Activated T-helper 2 cell treated with anti-CD3 and anti-CD28 coated beads, Interferon-gamma antibody, Interleukin-2, Interleukin-4, amounts not matched to agents 10 μg/mL and 5 μg/mL and 100 μg/mL, durations not matched to agents 14 hours and 24 hours and 36 hours (primary cell): ENCODE measurements around the gene UBR2. TPM values are rescaled to one million over a fixed set of nuclear protein-coding genes. Genes with fewer than 3 reads are reported as not detected.
A peak's percentile ranks its signal among the peaks of the same experiment; 100 is the strongest.
"Not testable (repeated sequence)": the region's sequence is repeated elsewhere in the genome, so short reads cannot be mapped to it uniquely, and the experiment has no call there.

Experiments used
- DNase-seq: peaks from one replicate; pipeline ENCODE4 v3.0.0; 2021; ENCODE audit warnings: low spot score
- H3K27ac Mint-ChIP-seq: one replicate; pipeline ENCODE4 v1.8.0; 2021; ENCODE audit warnings: mixed read lengths
- H3K27me3 Mint-ChIP-seq: one replicate; pipeline ENCODE4 v1.8.0; 2021; ENCODE audit warnings: low read depth, mixed read lengths
- H3K36me3 Mint-ChIP-seq: one replicate; pipeline ENCODE4 v1.8.0; 2021; ENCODE audit warnings: low read depth, mixed read lengths
- H3K4me1 Mint-ChIP-seq: one replicate; pipeline ENCODE4 v1.8.0; 2021; ENCODE audit warnings: low read depth, mixed read lengths
- H3K4me3 Mint-ChIP-seq: one replicate; pipeline ENCODE4 v1.8.0; 2021; ENCODE audit warnings: low read depth, mild to moderate bottlenecking, moderate library complexity, mixed read lengths
- H3K9me3 Mint-ChIP-seq: one replicate; pipeline ENCODE4 v1.8.0; 2021; ENCODE audit warnings: mixed read lengths
- intact Hi-C: fragments of 100-400 bp; cut with micrococcal nuclease; formaldehyde crosslinking; loops from one replicate; pipeline ENCODE4 v1.15.1; 2023
- total RNA-seq: library from RNA; stranded (reverse); gene quantifications from 2 replicates; pipeline ENCODE4 v1.2.3, GENCODE V29; 2022

The UBR2 gene
- total RNA-seq, 1 donor from 2014 or later, result 28.6 TPM

- intact Hi-C loops, result no loop called here
- Mint-ChIP-seq H3K36me3 (peaks cover 57% of the 10 kb centered on the region), H3K4me1 (peaks cover 9% of the 10 kb centered on the region), H3K27me3 (no peaks in the 10 kb centered on the region), H3K4me3 (no peak overlapping the region), H3K27ac (no peak overlapping the region), H3K9me3 (peaks cover 8% of the 10 kb centered on the region)
- no peak for DNase-seq
Observed at GRCh38 chr6:42599558-42599957, 35.7 kb downstream of the UBR2 start.

GRCh38 chr6:42604150-42604549 is 40.3 kb downstream of the UBR2 start:
- intact Hi-C loops, result no loop called here
- Mint-ChIP-seq H3K4me1 (peaks cover 10% of the 10 kb centered on the region), H3K4me3 (no peak overlapping the region), H3K27me3 (no peaks in the 10 kb centered on the region), H3K36me3 (peaks cover 47% of the 10 kb centered on the region), H3K9me3 (no peaks in the 10 kb centered on the region), H3K27ac (no peak overlapping the region)
- no peak for DNase-seq

- peaks cover 47% of the 10 kb centered on the region for H3K36me3 Mint-ChIP-seq
- H3K4me3 Mint-ChIP-seq, H3K27me3 Mint-ChIP-seq, H3K9me3 Mint-ChIP-seq, DNase-seq, intact Hi-C loops, H3K27ac Mint-ChIP-seq: not testable (repeated sequence)
- H3K4me1 Mint-ChIP-seq, result peaks cover 12% of the 10 kb centered on the region
Observed at GRCh38 chr6:42604699-42605098, 40.9 kb downstream of the UBR2 start.

- intact Hi-C loops, result loop anchor here (10.0 kb wide), 1 partner anchor 46 kb away; the partner anchor contains the start of gene UBR2
- Mint-ChIP-seq H3K27ac (peak overlapping the region; percentile 18), H3K9me3 (no peaks in the 10 kb centered on the region), H3K36me3 (peaks cover 40% of the 10 kb centered on the region), H3K4me1 (peaks cover 14% of the 10 kb centered on the region), H3K4me3 (no peak overlapping the region), H3K27me3 (no peaks in the 10 kb centered on the region)
- DNase-seq, result no peak
Observed at GRCh38 chr6:42610416-42610815, 46.6 kb downstream of the UBR2 start.

GRCh38 chr6:42615518-42615917 is 51.7 kb downstream of the UBR2 start:
- intact Hi-C loops, result loop anchor here (10.0 kb wide), 1 partner anchor 51 kb away; the partner anchor contains the start of gene UBR2
- peaks cover 21% of the 10 kb centered on the region for H3K4me1 Mint-ChIP-seq
- no peak overlapping the region for H3K4me3 Mint-ChIP-seq
- no peaks in the 10 kb centered on the region for H3K27me3 Mint-ChIP-seq
- peaks cover 53% of the 10 kb centered on the region for H3K36me3 Mint-ChIP-seq
- no peak for DNase-seq
- H3K9me3 Mint-ChIP-seq, result no peaks in the 10 kb centered on the region
- H3K27ac Mint-ChIP-seq, result no peak overlapping the region

GRCh38 chr6:42616716-42617115 is 52.9 kb downstream of the UBR2 start:
- Mint-ChIP-seq H3K27me3 (no peaks in the 10 kb centered on the region), H3K9me3 (no peaks in the 10 kb centered on the region), H3K27ac (peak overlapping the region; percentile 68), H3K4me3 (no peak overlapping the region), H3K36me3 (peaks cover 60% of the 10 kb centered on the region), H3K4me1 (peaks cover 21% of the 10 kb centered on the region)
- DNase-seq, result no peak
- intact Hi-C loops, result loop anchor here (2.0 to 10.0 kb wide), 2 partner anchors 20 to 52 kb away; partner anchors contain the start of gene UBR2

GRCh38 chr6:42618105-42618504 is 54.3 kb downstream of the UBR2 start:
- H3K27ac Mint-ChIP-seq, result no peak overlapping the region
- no peaks in the 10 kb centered on the region for H3K27me3 Mint-ChIP-seq
- no peak for DNase-seq
- no peaks in the 10 kb centered on the region for H3K9me3 Mint-ChIP-seq
- H3K4me1 Mint-ChIP-seq, result peaks cover 22% of the 10 kb centered on the region
- intact Hi-C loops, result loop anchor here (10.0 kb wide), 1 partner anchor 53 kb away; the partner anchor contains the start of gene UBR2
- peaks cover 67% of the 10 kb centered on the region for H3K36me3 Mint-ChIP-seq
- no peak overlapping the region for H3K4me3 Mint-ChIP-seq

GRCh38 chr6:42618686-42619085 is 54.9 kb downstream of the UBR2 start:
- DNase-seq, result no peak
- no peak overlapping the region for H3K27ac Mint-ChIP-seq
- no peaks in the 10 kb centered on the region for H3K27me3 Mint-ChIP-seq
- H3K36me3 Mint-ChIP-seq, result peaks cover 70% of the 10 kb centered on the region
- H3K4me1 Mint-ChIP-seq, result peaks cover 22% of the 10 kb centered on the region
- no peak overlapping the region for H3K4me3 Mint-ChIP-seq
- no peaks in the 10 kb centered on the region for H3K9me3 Mint-ChIP-seq
- intact Hi-C loops, result loop anchor here (10.0 kb wide), 1 partner anchor 54 kb away; the partner anchor contains the start of gene UBR2

- Mint-ChIP-seq H3K4me1 (peaks cover 25% of the 10 kb centered on the region), H3K27ac (no peak overlapping the region), H3K9me3 (no peaks in the 10 kb centered on the region), H3K27me3 (no peaks in the 10 kb centered on the region), H3K4me3 (no peak overlapping the region), H3K36me3 (peaks cover 76% of the 10 kb centered on the region)
- no peak for DNase-seq
- intact Hi-C loops, result loop anchor here (10.0 kb wide), 1 partner anchor 55 kb away; the partner anchor contains the start of gene UBR2
Observed at GRCh38 chr6:42619963-42620362, 56.1 kb downstream of the UBR2 start.

- no peak for DNase-seq
- intact Hi-C loops, result no loop called here
- no peaks in the 10 kb centered on the region for H3K27me3 Mint-ChIP-seq
- no peak overlapping the region for H3K4me3 Mint-ChIP-seq
- H3K4me1 Mint-ChIP-seq, result peaks cover 10% of the 10 kb centered on the region
- H3K9me3 Mint-ChIP-seq, result no peaks in the 10 kb centered on the region
- peaks cover 61% of the 10 kb centered on the region for H3K36me3 Mint-ChIP-seq
- H3K27ac Mint-ChIP-seq, result no peak overlapping the region
Observed at GRCh38 chr6:42624601-42625000, 60.8 kb downstream of the UBR2 start.

GRCh38 chr6:42627044-42627443 is 63.2 kb downstream of the UBR2 start:
- Mint-ChIP-seq H3K4me3 (no peak overlapping the region), H3K36me3 (peaks cover 54% of the 10 kb centered on the region), H3K27me3 (no peaks in the 10 kb centered on the region), H3K9me3 (no peaks in the 10 kb centered on the region), H3K27ac (no peak overlapping the region), H3K4me1 (peaks cover 6% of the 10 kb centered on the region)
- no peak for DNase-seq
- intact Hi-C loops, result no loop called here

GRCh38 chr6:42627674-42628073 is 63.8 kb downstream of the UBR2 start:
- no peak overlapping the region for H3K27ac Mint-ChIP-seq

GRCh38 chr6:42628604-42629003 is 64.8 kb downstream of the UBR2 start:
- Mint-ChIP-seq H3K36me3 (peaks cover 60% of the 10 kb centered on the region), H3K27me3 (no peaks in the 10 kb centered on the region), H3K9me3 (no peaks in the 10 kb centered on the region), H3K27ac (no peak overlapping the region), H3K4me1 (peaks cover 5% of the 10 kb centered on the region), H3K4me3 (no peak overlapping the region)
- no peak for DNase-seq
- intact Hi-C loops, result no loop called here

More at GRCh38 chr6:42627674-42628073, 63.8 kb downstream of the UBR2 start:
- intact Hi-C loops, result no loop called here
- Mint-ChIP-seq H3K36me3 (peaks cover 59% of the 10 kb centered on the region), H3K4me1 (peaks cover 6% of the 10 kb centered on the region), H3K4me3 (no peak overlapping the region), H3K9me3 (no peaks in the 10 kb centered on the region), H3K27me3 (no peaks in the 10 kb centered on the region)
- no peak for DNase-seq

- no peak overlapping the region for H3K4me3 Mint-ChIP-seq
- DNase-seq, result no peak
Observed at GRCh38 chr6:42629845-42630244, 66.0 kb downstream of the UBR2 start.

More at GRCh38 chr6:42629845-42630244, 66.0 kb downstream of the UBR2 start:
- H3K27ac Mint-ChIP-seq, result peak overlapping the region; percentile 66
- intact Hi-C loops, result no loop called here
- H3K27me3 Mint-ChIP-seq, result no peaks in the 10 kb centered on the region
- H3K36me3 Mint-ChIP-seq, result peaks cover 52% of the 10 kb centered on the region
- no peaks in the 10 kb centered on the region for H3K9me3 Mint-ChIP-seq
- peaks cover 3% of the 10 kb centered on the region for H3K4me1 Mint-ChIP-seq
